ENCODE data around the gene CCDC190. TPM values are rescaled to one million over a fixed set of nuclear protein-coding genes. Genes with fewer than 3 reads are reported as not detected.

Gene CCDC190
- total RNA-seq, 2 donors from 2014 or later = not detected

GRCh38 chr1:162844153-162844552 is 16.8 kb downstream of the CCDC190 start:
- peaks cover 8% of the 10 kb centered on the region for H3K4me1 Mint-ChIP-seq
- peaks cover 7% of the 10 kb centered on the region for H3K9me3 Mint-ChIP-seq
- DNase-seq = peak; percentile 50
- Histone ChIP-seq H3K4me3 (ENCODE audit: low read length) (no peak overlapping the region), H3K36me3 (ENCODE audit: control insufficient read depth, insufficient read depth, low read length) (no peaks in the 10 kb centered on the region), H3K9ac (ENCODE audit: extremely low read depth, low read length, poor library complexity, severe bottlenecking) (no peak overlapping the region), H3K4me1 (ENCODE audit: control insufficient read depth, insufficient read depth, low read length) (no peaks in the 10 kb centered on the region), H3K27ac (ENCODE audit: low read depth, low read length) (no peak overlapping the region), H3K9me3 (ENCODE audit: control insufficient read depth, low read length) (peaks cover 4% of the 10 kb centered on the region), H3K27me3 (ENCODE audit: control insufficient read depth, insufficient read depth, low read length, poor library complexity, severe bottlenecking) (no peaks in the 10 kb centered on the region)
- H3K4me3 Mint-ChIP-seq = no peak overlapping the region
- H3K36me3 Mint-ChIP-seq (ENCODE audit: low read depth) = no peaks in the 10 kb centered on the region
- no peak for TF ChIP-seq CTCF (conservative IDR thresholded peaks at IDR 0.05)
- no peak overlapping the region for H3K27ac Mint-ChIP-seq
- H3K27me3 Mint-ChIP-seq (ENCODE audit: insufficient read depth) = no peaks in the 10 kb centered on the region
- WGBS, 2 experiments (ENCODE audit: insufficient coverage in 1 of 2, insufficient read length in 1 of 2) = 71 to 72% methylated on average over 1 of the region's 1 CpG

- Histone ChIP-seq H3K36me3 (ENCODE audit: control insufficient read depth, insufficient read depth, low read length) (no peaks in the 10 kb centered on the region), H3K4me3 (ENCODE audit: low read length) (no peak overlapping the region), H3K27me3 (ENCODE audit: control insufficient read depth, insufficient read depth, low read length, poor library complexity, severe bottlenecking) (no peaks in the 10 kb centered on the region), H3K9me3 (ENCODE audit: control insufficient read depth, low read length) (peaks cover 16% of the 10 kb centered on the region), H3K4me1 (ENCODE audit: control insufficient read depth, insufficient read depth, low read length) (no peaks in the 10 kb centered on the region), H3K9ac (ENCODE audit: extremely low read depth, low read length, poor library complexity, severe bottlenecking) (no peak overlapping the region), H3K27ac (ENCODE audit: low read depth, low read length) (no peak overlapping the region)
- H3K27ac Mint-ChIP-seq = no peak overlapping the region
- H3K4me3 Mint-ChIP-seq = no peak overlapping the region
- no peak for DNase-seq
- no peak for TF ChIP-seq CTCF (conservative IDR thresholded peaks at IDR 0.05)
- H3K36me3 Mint-ChIP-seq (ENCODE audit: low read depth) = no peaks in the 10 kb centered on the region
- peaks cover 20% of the 10 kb centered on the region for H3K9me3 Mint-ChIP-seq
- H3K27me3 Mint-ChIP-seq (ENCODE audit: insufficient read depth) = peaks cover 3% of the 10 kb centered on the region
- peaks cover 8% of the 10 kb centered on the region for H3K4me1 Mint-ChIP-seq
Observed at GRCh38 chr1:162840250-162840839, 20.6 kb downstream of the CCDC190 start.

GRCh38 chr1:162838863-162839262 is 22.1 kb downstream of the CCDC190 start:
- H3K9ac ChIP-seq (ENCODE audit: extremely low read depth, low read length, poor library complexity, severe bottlenecking) = no peak overlapping the region
- WGBS, 2 experiments (ENCODE audit: insufficient coverage in 1 of 2, insufficient read length in 1 of 2) = 82 to 100% methylated on average over 2 to 4 of the region's 4 CpGs
- H3K4me1 ChIP-seq (ENCODE audit: control insufficient read depth, insufficient read depth, low read length) = peaks cover 1% of the 10 kb centered on the region
- no peak overlapping the region for H3K4me3 ChIP-seq (ENCODE audit: low read length)
- no peak for DNase-seq
- peaks cover 16% of the 10 kb centered on the region for H3K9me3 ChIP-seq (ENCODE audit: control insufficient read depth, low read length)
- Mint-ChIP-seq H3K36me3 (ENCODE audit: low read depth) (no peaks in the 10 kb centered on the region), H3K27me3 (ENCODE audit: insufficient read depth) (peaks cover 3% of the 10 kb centered on the region), H3K4me3 (no peak overlapping the region), H3K27ac (no peak overlapping the region), H3K9me3 (peaks cover 20% of the 10 kb centered on the region), H3K4me1 (peaks cover 3% of the 10 kb centered on the region)
- TF ChIP-seq CTCF (conservative IDR thresholded peaks at IDR 0.05) = no peak
- H3K27ac ChIP-seq (ENCODE audit: low read depth, low read length) = no peak overlapping the region
- no peaks in the 10 kb centered on the region for H3K27me3 ChIP-seq (ENCODE audit: control insufficient read depth, insufficient read depth, low read length, poor library complexity, severe bottlenecking)
- H3K36me3 ChIP-seq (ENCODE audit: control insufficient read depth, insufficient read depth, low read length) = no peaks in the 10 kb centered on the region

Measured in endodermal cell (in vitro differentiated cells).